ENCODE measurements around the gene NECAB3.

The NECAB3 gene

DNA sequence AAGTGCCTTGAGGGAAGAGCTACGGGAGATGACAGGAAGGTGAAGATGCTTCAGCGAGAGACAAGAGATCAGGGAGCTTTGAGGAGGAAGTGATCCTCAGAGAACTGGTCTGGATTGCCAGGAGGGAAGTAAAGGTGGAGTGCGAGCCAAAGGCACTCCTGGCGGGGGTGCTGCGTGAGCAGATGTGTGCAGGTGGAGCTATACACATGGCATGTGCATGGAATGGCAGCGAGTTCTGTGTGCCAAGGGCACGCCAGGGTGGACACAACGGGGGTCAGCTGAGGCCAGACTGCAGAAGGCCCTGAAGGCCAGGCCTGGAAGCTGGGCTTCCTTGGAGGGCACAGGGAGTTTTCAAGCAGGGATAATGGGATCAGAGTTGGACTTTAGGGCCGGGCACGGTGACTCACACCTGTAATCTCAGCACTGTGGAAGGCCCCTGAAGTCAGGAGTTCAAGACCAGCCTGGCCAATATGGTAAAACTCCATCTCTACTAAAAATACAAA is 39.7 kb upstream of the NECAB3 start:
- TF ChIP-seq, protein P1, sequence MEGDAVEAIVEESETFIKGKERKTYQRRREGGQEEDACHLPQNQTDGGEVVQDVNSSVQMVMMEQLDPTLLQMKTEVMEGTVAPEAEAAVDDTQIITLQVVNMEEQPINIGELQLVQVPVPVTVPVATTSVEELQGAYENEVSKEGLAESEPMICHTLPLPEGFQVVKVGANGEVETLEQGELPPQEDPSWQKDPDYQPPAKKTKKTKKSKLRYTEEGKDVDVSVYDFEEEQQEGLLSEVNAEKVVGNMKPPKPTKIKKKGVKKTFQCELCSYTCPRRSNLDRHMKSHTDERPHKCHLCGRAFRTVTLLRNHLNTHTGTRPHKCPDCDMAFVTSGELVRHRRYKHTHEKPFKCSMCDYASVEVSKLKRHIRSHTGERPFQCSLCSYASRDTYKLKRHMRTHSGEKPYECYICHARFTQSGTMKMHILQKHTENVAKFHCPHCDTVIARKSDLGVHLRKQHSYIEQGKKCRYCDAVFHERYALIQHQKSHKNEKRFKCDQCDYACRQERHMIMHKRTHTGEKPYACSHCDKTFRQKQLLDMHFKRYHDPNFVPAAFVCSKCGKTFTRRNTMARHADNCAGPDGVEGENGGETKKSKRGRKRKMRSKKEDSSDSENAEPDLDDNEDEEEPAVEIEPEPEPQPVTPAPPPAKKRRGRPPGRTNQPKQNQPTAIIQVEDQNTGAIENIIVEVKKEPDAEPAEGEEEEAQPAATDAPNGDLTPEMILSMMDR (IDR thresholded peaks at IDR 0.05; ENCODE audit: control insufficient read depth, insufficient read depth, low read depth, low read length, missing control alignments), result no peak
- no peak overlapping the region for H3K4me3 ChIP-seq (ENCODE audit: control insufficient read depth, low read depth, low read length)
- DNase-seq (ENCODE audit: low read depth), result no peak

GRCh38 chr20:33711446-33711738 is 37.2 kb upstream of the NECAB3 start:
- DNase-seq (ENCODE audit: low read depth), result no peak
- no peak overlapping the region for H3K4me3 ChIP-seq (ENCODE audit: control insufficient read depth, low read depth, low read length)
- TF ChIP-seq, protein P1 (IDR thresholded peaks at IDR 0.05; ENCODE audit: control insufficient read depth, insufficient read depth, low read depth, low read length, missing control alignments), result no peak

DNA sequence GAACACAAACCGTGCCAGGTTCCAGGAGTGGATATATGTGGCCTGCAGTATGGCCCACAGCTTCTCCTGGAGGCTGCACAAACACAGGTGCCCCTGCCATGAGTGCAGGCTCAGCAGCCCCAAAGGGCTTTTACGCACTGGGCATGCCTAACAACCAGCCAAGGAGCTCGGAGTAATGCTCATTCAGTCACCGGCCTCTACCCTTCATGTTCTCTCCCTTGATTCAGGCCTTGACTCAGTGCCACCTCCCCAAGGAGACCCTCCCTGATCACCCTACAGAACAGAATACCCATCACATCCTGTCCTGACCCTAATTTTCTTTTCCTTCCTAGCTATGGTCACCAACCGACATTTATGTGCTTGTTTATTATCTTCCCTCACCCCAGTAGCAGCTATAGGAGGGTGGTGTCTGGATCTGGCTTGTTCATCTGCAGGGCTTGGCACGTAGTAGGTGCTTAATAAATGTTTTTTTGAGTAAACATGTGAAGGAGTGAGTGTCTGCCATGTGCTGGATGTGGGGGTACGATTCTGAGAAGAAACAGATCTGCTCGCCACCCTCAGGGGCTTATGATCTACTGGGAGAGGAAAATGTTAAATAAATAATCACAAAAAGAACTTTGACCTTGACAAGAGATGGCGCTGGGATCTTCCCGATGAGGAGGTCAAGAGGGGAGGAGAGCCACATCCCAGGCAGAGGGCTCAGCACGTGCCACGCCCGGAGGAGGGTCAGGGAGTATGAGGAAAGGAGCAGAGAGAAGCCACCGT is 36.6 kb upstream of the NECAB3 start:
- TF ChIP-seq, protein P1 (IDR thresholded peaks at IDR 0.05; ENCODE audit: control insufficient read depth, insufficient read depth, low read depth, low read length, missing control alignments), result no peak
- no peak overlapping the region for H3K4me3 ChIP-seq (ENCODE audit: control insufficient read depth, low read depth, low read length)
- DNase-seq (ENCODE audit: low read depth), result no peak

DNA sequence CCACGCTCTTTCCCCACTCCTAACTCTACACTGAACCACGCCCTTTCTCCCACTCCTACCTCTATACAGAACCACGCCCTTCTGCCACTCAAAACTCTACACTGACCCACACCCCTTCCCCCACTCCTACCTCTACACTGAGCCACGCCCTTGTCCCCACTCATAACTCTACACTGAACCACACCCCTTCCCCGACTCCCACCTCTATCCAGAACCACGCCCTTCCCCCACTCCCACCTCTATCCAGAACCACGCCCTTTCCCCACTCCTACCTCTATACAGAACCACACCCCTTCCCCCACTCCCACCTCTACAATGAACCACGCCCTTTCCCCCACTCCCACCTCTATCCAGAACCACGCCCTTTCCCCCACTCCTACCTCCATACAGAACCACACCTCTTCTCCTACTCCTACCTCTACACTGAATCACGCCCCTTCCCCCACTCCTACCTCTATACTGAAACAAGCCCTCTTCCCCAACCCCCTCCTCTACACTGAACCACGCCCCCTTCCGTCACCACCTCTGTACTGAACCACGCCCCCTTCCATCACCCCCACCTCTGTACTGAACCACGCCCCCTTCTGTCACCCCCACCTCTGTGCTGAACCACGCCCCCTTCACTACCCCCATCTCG is 35.8 kb upstream of the NECAB3 start:
- no peak for DNase-seq (ENCODE audit: low read depth)
- TF ChIP-seq, protein P1 (IDR thresholded peaks at IDR 0.05; ENCODE audit: control insufficient read depth, insufficient read depth, low read depth, low read length, missing control alignments), result no peak
- no peak overlapping the region for H3K4me3 ChIP-seq (ENCODE audit: control insufficient read depth, low read depth, low read length)

GRCh38 chr20:33709398-33709797 is 35.2 kb upstream of the NECAB3 start:
- DNase-seq (ENCODE audit: low read depth), result no peak
- TF ChIP-seq, protein P1 (IDR thresholded peaks at IDR 0.05; ENCODE audit: control insufficient read depth, insufficient read depth, low read depth, low read length, missing control alignments), result no peak
- H3K4me3 ChIP-seq (ENCODE audit: control insufficient read depth, low read depth, low read length), result no peak overlapping the region

DNA sequence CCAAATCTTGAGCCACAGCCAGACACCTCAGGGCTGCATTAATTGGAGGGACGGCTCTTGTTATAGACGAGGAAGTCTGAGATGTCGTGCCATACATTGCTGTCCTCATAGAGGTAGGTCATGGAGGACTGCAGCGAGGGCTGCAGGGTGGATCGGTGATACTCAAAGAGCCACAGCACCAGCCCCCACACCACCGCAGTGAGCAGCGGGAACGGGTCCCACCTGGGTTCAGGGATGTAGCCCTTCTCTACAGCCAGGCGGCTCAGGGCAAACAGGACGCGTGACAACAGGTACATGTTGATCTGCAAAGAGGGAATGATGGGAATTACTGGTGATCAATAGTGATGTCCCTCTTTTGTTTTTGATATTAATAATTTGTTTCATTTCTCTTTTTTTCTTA is 33.4 kb upstream of the NECAB3 start:
- H3K4me3 ChIP-seq (ENCODE audit: control insufficient read depth, low read depth, low read length), result no peak overlapping the region
- no peak for DNase-seq (ENCODE audit: low read depth)
- TF ChIP-seq, protein P1 (IDR thresholded peaks at IDR 0.05; ENCODE audit: control insufficient read depth, insufficient read depth, low read depth, low read length, missing control alignments), result no peak
